ENCODE data around the gene FAXC.
A peak's percentile ranks its signal among the peaks of the same experiment; 100 is the strongest.

The FAXC gene

DNA sequence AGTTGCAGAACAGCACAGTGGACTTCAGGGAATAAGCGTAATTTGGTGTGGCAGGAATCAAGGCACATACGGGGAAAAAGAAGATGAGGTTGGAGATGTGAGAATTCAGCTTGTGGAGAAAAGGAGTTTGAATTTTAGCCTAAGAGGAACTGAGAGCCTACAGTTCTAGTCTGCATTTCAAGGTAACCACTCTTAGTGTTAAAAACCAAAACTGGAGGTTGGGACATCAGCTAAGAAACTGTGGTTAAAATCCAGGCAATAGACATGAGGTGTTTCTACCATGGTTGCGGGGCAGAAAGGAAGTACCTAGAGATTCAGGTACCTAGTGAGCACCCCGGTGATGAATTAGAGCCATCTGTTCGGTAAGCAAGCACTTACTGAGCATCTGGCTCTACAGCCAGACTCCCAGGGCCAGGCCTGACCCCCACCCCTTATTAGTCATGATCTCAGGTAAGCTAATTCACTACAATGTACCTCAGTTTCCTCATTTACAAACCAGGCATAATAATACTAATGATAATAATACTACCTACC is 44.4 kb downstream of the FAXC start:
- TF ChIP-seq, protein P1, sequence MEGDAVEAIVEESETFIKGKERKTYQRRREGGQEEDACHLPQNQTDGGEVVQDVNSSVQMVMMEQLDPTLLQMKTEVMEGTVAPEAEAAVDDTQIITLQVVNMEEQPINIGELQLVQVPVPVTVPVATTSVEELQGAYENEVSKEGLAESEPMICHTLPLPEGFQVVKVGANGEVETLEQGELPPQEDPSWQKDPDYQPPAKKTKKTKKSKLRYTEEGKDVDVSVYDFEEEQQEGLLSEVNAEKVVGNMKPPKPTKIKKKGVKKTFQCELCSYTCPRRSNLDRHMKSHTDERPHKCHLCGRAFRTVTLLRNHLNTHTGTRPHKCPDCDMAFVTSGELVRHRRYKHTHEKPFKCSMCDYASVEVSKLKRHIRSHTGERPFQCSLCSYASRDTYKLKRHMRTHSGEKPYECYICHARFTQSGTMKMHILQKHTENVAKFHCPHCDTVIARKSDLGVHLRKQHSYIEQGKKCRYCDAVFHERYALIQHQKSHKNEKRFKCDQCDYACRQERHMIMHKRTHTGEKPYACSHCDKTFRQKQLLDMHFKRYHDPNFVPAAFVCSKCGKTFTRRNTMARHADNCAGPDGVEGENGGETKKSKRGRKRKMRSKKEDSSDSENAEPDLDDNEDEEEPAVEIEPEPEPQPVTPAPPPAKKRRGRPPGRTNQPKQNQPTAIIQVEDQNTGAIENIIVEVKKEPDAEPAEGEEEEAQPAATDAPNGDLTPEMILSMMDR (IDR thresholded peaks at IDR 0.05), result no peak
- no peak for DNase-seq
- Mint-ChIP-seq H3K9me3 (no peaks in the 10 kb centered on the region), H3K4me3 (no peak overlapping the region), H3K27ac (no peak overlapping the region), H3K4me1 (peaks cover 20% of the 10 kb centered on the region), H3K36me3 (ENCODE audit: low read depth) (peaks cover 5% of the 10 kb centered on the region), H3K27me3 (ENCODE audit: low read depth, poor library complexity) (peaks cover 2% of the 10 kb centered on the region)

DNA sequence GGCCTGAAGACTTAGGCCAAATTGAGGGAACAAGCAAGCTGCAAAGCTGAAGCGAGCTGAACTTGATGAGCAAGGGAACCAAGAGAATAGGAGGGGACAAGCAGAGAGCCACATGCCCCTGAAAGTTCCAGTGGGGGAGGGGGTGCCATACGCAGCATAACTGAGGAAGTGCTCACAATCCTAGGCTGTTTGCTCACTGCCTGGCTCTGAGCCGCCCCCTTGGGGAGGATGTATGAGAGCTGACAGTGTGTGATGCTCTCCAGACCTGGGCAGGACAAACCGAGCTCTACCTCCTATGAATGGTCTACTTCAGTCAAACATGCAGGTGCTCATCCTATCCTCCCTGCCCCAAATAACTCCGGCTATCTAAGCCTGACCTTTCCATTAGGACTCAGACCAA is 52.1 kb downstream of the FAXC start:
- peaks cover 6% of the 10 kb centered on the region for H3K27me3 Mint-ChIP-seq (ENCODE audit: low read depth, poor library complexity)
- no peaks in the 10 kb centered on the region for H3K9me3 Mint-ChIP-seq
- peaks cover 9% of the 10 kb centered on the region for H3K36me3 Mint-ChIP-seq (ENCODE audit: low read depth)
- H3K4me3 Mint-ChIP-seq, result no peak overlapping the region
- peak overlapping the region; percentile 72 for H3K27ac Mint-ChIP-seq
- TF ChIP-seq, protein P1 (IDR thresholded peaks at IDR 0.05), result no peak
- DNase-seq, result no peak
- no peaks in the 10 kb centered on the region for H3K4me1 Mint-ChIP-seq

DNA sequence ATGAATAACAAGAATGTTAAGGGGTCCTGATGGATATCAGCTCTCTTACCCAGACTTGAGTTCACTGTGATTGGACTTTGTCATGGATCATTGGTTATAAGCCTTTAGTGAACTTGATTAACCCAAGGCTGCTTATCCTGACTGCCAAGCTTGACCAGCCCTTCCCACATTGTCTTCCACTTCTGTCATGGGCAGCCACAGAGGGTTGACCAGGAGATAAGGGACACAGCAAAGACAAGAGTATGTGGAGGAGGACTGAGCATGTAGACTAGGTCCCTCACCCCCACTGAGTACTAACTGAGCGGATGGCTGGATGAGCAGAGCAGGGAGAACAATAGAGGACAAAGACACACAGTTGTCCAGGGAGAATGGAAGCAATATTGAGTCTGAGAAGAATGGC is 52.5 kb downstream of the FAXC start:
- H3K36me3 Mint-ChIP-seq (ENCODE audit: low read depth), result peaks cover 9% of the 10 kb centered on the region
- peaks cover 6% of the 10 kb centered on the region for H3K27me3 Mint-ChIP-seq (ENCODE audit: low read depth, poor library complexity)
- DNase-seq, result no peak
- no peak overlapping the region for H3K27ac Mint-ChIP-seq
- no peaks in the 10 kb centered on the region for H3K4me1 Mint-ChIP-seq
- TF ChIP-seq, protein P1 (IDR thresholded peaks at IDR 0.05), result no peak
- H3K9me3 Mint-ChIP-seq, result no peaks in the 10 kb centered on the region
- no peak overlapping the region for H3K4me3 Mint-ChIP-seq

DNA sequence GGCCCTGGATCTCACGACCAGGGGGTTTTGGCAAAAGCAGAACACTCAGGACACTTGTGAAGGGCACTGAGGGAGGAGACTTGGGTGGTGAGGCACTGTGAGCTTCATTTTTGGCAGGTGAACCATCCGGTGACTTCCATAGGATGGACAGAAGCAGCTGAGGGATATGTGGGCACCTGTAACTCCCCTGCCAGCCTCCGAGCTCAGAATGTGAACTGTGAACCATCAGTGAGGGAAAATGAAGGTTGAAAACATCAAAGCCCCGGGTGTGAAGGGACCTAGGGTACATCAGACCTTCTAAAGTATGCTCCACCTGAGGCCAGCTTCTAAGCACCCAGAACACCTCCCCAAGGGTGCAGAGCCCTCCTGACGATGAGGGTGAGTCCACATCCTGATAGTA is 53.2 kb downstream of the FAXC start:
- peaks cover 9% of the 10 kb centered on the region for H3K36me3 Mint-ChIP-seq (ENCODE audit: low read depth)

DNA sequence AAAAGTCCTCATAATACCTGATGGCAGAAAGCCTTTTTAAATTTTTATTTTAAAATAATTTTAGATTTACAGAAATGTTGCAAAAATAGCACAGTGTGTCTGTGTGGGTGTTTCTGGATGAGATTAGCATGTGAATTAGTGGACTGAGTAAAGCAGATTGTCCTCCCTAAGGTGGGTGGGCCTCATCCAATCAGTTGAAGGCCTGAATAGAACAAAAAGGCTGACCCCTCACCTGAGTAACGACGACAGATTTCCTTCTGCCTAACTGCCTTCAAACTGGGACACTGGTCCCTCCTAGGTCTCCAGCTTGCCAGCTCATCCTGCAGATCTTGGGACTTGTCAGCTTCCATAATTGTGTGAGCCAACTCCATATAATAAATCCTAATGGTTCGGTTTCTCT is 54.2 kb downstream of the FAXC start:
- Mint-ChIP-seq H3K9me3 (no peaks in the 10 kb centered on the region), H3K27me3 (ENCODE audit: low read depth, poor library complexity) (peaks cover 6% of the 10 kb centered on the region), H3K4me3 (no peak overlapping the region), H3K27ac (no peak overlapping the region), H3K36me3 (ENCODE audit: low read depth) (peaks cover 9% of the 10 kb centered on the region), H3K4me1 (no peaks in the 10 kb centered on the region)
- TF ChIP-seq, protein P1 (IDR thresholded peaks at IDR 0.05), result no peak
- DNase-seq, result no peak

More for the DNA sequence above, 53.2 kb downstream of the FAXC start:
- DNase-seq, result no peak
- TF ChIP-seq, protein P1 (IDR thresholded peaks at IDR 0.05), result no peak
- Mint-ChIP-seq H3K27ac (no peak overlapping the region), H3K4me1 (no peaks in the 10 kb centered on the region), H3K9me3 (no peaks in the 10 kb centered on the region), H3K27me3 (ENCODE audit: low read depth, poor library complexity) (peaks cover 6% of the 10 kb centered on the region), H3K4me3 (no peak overlapping the region)

DNA sequence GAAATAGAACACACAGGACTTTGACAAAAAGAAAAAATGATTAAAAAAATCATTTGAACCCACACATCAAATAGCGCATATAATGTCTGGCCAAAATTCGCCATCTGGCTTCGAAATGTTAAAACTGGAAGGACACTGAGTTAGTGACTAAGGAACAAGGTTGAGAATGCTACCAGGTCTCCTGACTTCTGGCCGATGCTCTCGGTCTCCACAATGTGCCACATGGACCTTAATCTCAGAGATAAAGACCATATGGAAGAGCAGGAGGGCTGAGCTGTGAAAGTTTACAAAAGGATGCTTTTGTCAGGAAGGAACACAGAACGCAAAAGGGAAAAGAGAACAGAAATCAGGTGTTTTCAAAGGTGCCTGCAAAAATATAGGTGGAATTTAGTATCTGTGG is 54.7 kb downstream of the FAXC start:
- Mint-ChIP-seq H3K9me3 (no peaks in the 10 kb centered on the region), H3K4me3 (no peak overlapping the region), H3K4me1 (no peaks in the 10 kb centered on the region), H3K27me3 (ENCODE audit: low read depth, poor library complexity) (peaks cover 6% of the 10 kb centered on the region), H3K27ac (no peak overlapping the region), H3K36me3 (ENCODE audit: low read depth) (peaks cover 9% of the 10 kb centered on the region)
- TF ChIP-seq, protein P1 (IDR thresholded peaks at IDR 0.05), result no peak
- DNase-seq, result no peak
